SH-SY5Y (cell line): Measurements from ENCODE around the gene MAGED4B.
"Not testable (repeated sequence)": the region's sequence is repeated elsewhere in the genome, so short reads cannot be mapped to it uniquely, and the experiment has no call there.

Experiments
- GATA2 ChIP-seq: IDR thresholded peaks from 2 replicates; pipeline ENCODE4 v1.6.1; 2011; ENCODE audit warnings: mild to moderate bottlenecking, low read depth, low read length
- GATA3 ChIP-seq: IDR thresholded peaks from 2 replicates; pipeline ENCODE4 v1.6.1; 2011; ENCODE audit warnings: low read depth, mild to moderate bottlenecking, low read length, moderate library complexity

Gene MAGED4B

DNA sequence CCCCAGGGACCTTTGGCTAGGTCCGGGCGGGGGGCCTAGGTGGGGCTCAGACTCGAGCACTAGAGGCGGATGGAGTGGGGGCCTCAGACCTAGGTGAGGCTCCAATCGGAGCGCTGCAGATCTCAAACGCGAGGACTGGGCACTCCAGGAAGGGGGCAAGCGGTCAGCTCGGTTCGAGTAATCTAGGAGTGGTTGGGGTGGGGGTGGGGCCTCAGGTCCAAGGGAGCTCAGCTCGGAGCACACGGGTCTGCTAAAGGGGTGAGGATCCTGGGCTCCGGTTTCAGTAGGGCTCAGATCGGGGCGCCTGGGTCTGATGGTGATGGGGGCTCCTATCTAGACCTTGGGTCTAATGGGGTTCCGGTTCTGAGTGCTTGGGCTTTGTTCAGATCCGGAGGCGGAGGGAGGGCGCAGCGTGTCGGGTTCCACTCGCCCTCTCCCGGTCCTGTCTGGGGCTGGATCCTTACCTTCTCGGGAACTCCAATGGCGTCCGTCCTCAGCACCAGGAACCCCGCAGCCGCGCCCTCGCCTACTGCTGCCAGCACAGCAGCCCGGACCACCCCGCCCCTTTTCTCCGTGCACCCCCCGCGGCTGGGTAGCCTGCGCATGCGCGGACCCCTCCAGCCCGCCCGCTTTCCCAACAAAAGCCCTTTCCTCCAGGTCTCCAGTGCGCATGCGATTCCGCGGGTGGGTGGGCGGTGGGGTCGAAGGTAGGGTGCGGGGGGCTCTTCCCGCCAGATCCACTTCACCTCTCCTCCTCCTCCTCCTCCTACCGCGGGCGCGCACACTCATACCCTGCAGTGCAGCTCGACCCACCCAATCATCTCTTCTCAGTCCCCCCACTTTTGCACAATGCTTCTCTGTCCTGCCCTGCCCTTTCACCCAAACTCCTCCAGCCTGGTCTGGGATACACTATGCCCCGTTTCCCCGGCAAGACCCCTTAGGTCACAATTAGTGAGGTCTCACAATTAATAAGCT is at the start of gene MAGED4B:
Gene MAGED4B, minus strand, starts transcription at position 518 of the 975 bp plus-strand sequence. CDS start 1,011 bp downstream, outside the sequence.
- not testable (repeated sequence) for TF ChIP-seq GATA3, GATA2

DNA sequence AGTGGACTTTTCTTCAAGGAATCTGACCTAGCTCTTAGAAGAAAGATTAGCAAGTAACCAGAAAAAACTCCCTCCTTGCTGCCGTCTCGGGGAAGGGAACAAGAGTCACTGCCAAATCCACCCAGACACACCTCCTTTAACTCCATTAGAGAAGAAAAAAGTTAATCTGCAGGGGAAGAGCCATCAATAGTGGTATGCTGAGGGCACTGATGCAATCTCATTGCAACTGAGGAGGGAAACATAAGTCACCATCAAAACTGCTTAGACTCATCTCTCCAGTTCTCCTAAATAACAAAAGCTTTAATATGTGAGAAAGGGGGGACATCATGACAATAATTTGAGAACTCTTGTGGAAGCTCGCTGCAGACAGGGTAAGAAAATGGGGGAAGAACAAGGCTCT is 49.3 kb upstream of the MAGED4B start:
- no peak for TF ChIP-seq GATA3
- TF ChIP-seq GATA2: no peak

DNA sequence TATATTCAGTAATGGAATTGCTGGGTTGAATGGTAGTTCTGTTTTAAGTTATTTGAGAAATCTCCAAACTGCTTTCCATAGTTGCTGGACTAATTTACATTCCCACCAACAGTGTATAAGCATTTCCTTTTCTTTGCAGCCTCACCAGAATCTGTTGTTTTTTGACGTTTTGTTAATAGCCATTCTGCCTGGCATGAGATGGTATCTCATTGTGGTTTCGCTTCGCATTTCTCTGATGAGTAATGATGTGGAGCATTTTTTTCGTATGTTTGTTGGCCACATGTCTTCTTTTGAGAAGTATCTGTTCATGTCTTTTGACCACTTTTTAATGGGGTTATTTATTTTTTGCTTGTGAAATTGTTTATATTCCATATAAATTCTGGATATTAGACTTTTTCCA is 13.6 kb upstream of the MAGED4B start:
- no peak for TF ChIP-seq GATA3
- no peak for TF ChIP-seq GATA2

- no peak for TF ChIP-seq GATA3
- no peak for TF ChIP-seq GATA2
These were observed 9.1 kb upstream of the MAGED4B start for GRCh38 chrX:52078131-52078530.

DNA sequence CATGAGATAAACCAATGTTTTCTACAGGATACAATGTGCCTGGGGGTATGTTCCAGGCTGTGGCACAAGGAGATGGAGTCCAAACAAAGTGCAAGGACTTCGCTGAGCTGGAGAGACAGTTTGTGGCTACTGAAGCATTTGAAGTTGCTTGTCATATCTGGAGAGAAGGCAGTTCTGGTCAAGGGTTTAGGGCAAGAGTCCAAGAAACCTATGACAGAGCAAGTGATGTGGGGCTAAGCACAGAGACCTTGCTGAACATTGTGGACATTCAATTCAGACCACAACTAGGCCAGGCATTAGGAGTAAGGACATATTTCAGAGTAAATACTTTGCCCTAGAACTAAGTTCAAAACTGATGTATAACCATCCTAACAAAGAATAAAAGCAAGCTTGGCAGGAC is 34.8 kb downstream of the MAGED4B start:
- no peak for TF ChIP-seq GATA3
- TF ChIP-seq GATA2: no peak

DNA sequence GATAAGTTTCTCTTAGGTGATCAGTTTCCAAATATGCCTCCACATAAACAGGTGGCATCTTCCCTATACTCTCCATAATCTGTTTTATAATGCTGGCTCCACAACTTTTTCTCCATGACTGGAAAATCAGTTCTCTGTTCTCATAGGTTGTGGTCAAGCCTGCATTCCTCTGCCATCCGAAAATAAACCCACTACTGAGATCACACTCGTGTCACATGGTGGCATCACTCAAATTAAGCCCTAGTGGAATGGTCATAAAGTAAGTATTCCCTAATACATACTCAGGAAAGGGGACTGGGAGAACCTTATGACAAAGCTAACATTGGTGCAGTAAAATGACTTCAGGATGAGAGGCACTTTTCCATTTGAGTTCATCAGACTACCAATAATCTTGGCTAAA is 37.6 kb downstream of the MAGED4B start:
- TF ChIP-seq GATA3 (no peak), GATA2 (no peak)

DNA sequence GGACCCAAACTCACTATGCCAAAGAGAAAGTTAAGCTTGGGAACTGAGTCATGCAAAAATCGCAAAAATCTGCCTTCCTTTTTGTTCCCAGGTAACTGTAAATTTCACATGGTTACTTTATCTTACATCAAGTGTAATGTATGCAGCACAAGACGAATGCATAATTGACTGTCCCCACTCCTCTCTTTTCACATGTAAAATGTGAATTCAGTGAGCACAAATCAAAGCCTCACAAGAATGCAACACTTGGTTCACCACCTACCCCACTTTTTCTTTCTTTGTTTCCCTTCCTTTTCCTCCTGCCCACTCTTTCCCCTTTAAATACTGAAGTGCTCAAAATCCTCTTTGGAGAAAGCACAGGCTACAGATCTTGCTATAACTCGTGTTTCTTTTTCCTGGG is 53.2 kb downstream of the MAGED4B start:
- TF ChIP-seq GATA3 (no peak), GATA2 (no peak)
